Left lung (tissue), 10 donors: ENCODE measurements around the gene EXOC5. TPM values are rescaled to one million over a fixed set of nuclear protein-coding genes. Genes with fewer than 3 reads are reported as not detected.

ENCODE experiments used
- ATAC-seq: fragments of 200-7000 bp; cut with Tn5 transposase; one replicate; pipeline ENCODE4 v1.9.1; 2020; ENCODE audit warnings: moderate library complexity
- DNase-seq, 4 donors: peaks; one replicate each; pipeline ENCODE4 v3.0.0-alpha.2; 2013 to 2020
- H3K27ac ChIP-seq, 2 donors: fragments of 200-600 bp; sonication (generic) in 1 of 2; one replicate each; pipeline versions ENCODE4 v1.5.0 to v1.8.0; 2020 to 2021
- H3K27me3 ChIP-seq, 2 donors: fragments of 200-600 bp; sonication (generic) in 1 of 2; one replicate each; pipeline versions ENCODE4 v1.5.0 to v1.8.0; 2020 to 2021
- H3K36me3 ChIP-seq, 2 donors: fragments of 200-600 bp; sonication (generic) in 1 of 2; one replicate each; pipeline versions ENCODE4 v1.5.0 to v1.8.0; 2020 to 2021
- H3K4me1 ChIP-seq, 2 donors: fragments of 200-600 bp; one replicate each; pipeline ENCODE4 v1.8.0; 2021
- H3K4me3 ChIP-seq, 2 donors: fragments of 200-600 bp; sonication (generic) in 1 of 2; one replicate each; pipeline versions ENCODE4 v1.5.0 to v1.8.0; 2020 to 2021; ENCODE audit warnings: mild to moderate bottlenecking in 1 of 2
- H3K9me3 ChIP-seq, 2 donors: fragments of 200-600 bp; sonication (generic) in 1 of 2; one replicate each; pipeline versions ENCODE4 v1.5.0 to v1.8.0; 2020 to 2021
- intact Hi-C, 2 donors: fragments of 100-400 bp; cut with DNase I; formaldehyde crosslinking; loops; one replicate each; pipeline versions ENCODE4 v1.11.2 to v1.14.2; 2022
- polyA plus RNA-seq, 6 donors: library from polyadenylated mRNA; unstranded; fragments of 120-200 nt; gene quantifications; one replicate each; pipeline ENCODE4 v1.2.1, GENCODE V29; 2013; ENCODE audit not compliant: insufficient read length in 6 of 6
- total RNA-seq, 2 donors: library from RNA; stranded (reverse); fragmentation: NEBNext Ultra II Directional; extraction: Animal tissue kit (Norgen Biotek cat#: 25700); gene quantifications; one replicate each; pipeline ENCODE4 v1.2.1, GENCODE V29; 2021
- TF ChIP-seq, protein P1 (sequence below), 2 donors: fragments of 200-600 bp; sonication (generic) in 1 of 2; IDR thresholded peaks; one replicate each; pipeline versions ENCODE4 v1.5.0 to v1.8.0; 2021; ENCODE audit warnings: antibody characterized with exemption in 2 of 2
- donor health status: DM: no; HTN: yes; CAD: no.
- donor health status: DM: no; HTN: no; CAD: no.

Gene EXOC5
- total and polyA plus RNA-seq, 8 donors = 59.5 to 81.7 (median 75.9) TPM

GRCh38 chr14:57302883-57303282 lies 34.2 kb upstream of the EXOC5 start:
- H3K9me3 ChIP-seq = no peaks in the 10 kb centered on the region

DNA sequence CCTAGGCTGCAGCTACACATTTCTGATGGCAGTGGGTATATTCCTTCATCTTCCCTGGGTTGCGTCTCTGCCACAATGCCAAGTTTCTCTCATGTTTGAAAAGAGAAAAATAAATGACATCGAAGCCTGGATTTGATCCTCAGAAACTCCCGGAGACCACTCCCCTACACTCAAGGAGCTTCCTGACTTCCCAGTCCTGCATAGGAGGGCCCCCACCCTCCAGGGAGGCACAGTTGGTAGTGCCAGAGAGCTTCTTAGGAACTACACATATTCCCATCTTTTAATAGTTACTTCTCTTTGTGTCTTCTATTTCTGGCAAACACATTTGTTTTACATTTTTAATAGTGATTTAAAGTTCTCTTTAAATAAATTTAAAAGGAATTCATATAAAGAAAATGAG lies 30.8 kb upstream of the EXOC5 start:
- Histone ChIP-seq H3K36me3 (no peaks in the 10 kb centered on the region), H3K4me1 (no peaks in the 10 kb centered on the region), H3K27ac (no peak overlapping the region), H3K9me3 (no peaks in the 10 kb centered on the region), H3K27me3 (peaks cover 0 to 7% of the 10 kb centered on the region in 2 donors), H3K4me3 (no peak overlapping the region)
- DNase-seq (no peak), ATAC-seq (no peak)
- intact Hi-C loops = no loop called here
- TF ChIP-seq, protein P1, sequence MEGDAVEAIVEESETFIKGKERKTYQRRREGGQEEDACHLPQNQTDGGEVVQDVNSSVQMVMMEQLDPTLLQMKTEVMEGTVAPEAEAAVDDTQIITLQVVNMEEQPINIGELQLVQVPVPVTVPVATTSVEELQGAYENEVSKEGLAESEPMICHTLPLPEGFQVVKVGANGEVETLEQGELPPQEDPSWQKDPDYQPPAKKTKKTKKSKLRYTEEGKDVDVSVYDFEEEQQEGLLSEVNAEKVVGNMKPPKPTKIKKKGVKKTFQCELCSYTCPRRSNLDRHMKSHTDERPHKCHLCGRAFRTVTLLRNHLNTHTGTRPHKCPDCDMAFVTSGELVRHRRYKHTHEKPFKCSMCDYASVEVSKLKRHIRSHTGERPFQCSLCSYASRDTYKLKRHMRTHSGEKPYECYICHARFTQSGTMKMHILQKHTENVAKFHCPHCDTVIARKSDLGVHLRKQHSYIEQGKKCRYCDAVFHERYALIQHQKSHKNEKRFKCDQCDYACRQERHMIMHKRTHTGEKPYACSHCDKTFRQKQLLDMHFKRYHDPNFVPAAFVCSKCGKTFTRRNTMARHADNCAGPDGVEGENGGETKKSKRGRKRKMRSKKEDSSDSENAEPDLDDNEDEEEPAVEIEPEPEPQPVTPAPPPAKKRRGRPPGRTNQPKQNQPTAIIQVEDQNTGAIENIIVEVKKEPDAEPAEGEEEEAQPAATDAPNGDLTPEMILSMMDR (IDR thresholded peaks at IDR 0.05) = no peak

More at GRCh38 chr14:57302883-57303282, 34.2 kb upstream of the EXOC5 start:
- H3K27me3 ChIP-seq = peaks cover 0 to 12% of the 10 kb centered on the region in 2 donors
- no peaks in the 10 kb centered on the region for H3K4me1 ChIP-seq
- DNase-seq = no peak
- H3K27ac ChIP-seq = no peak overlapping the region
- TF ChIP-seq, protein P1 (IDR thresholded peaks at IDR 0.05) = no peak
- ATAC-seq = no peak
- no peaks in the 10 kb centered on the region for H3K36me3 ChIP-seq
- no peak overlapping the region for H3K4me3 ChIP-seq
- intact Hi-C loops = no loop called here

GRCh38 chr14:57297852-57298251 lies 29.1 kb upstream of the EXOC5 start:
- TF ChIP-seq, protein P1 (IDR thresholded peaks at IDR 0.05) = no peak
- intact Hi-C loops = no loop called here
- no peak overlapping the region for H3K27ac ChIP-seq
- no peak for ATAC-seq
- no peaks in the 10 kb centered on the region for H3K36me3 ChIP-seq
- H3K4me1 ChIP-seq = no peaks in the 10 kb centered on the region
- no peak overlapping the region for H3K4me3 ChIP-seq
- no peaks in the 10 kb centered on the region for H3K27me3 ChIP-seq
- H3K9me3 ChIP-seq = no peaks in the 10 kb centered on the region
- no peak for DNase-seq

- intact Hi-C loops = no loop called here
- Histone ChIP-seq H3K36me3 (peaks cover 0 to 7% of the 10 kb centered on the region in 2 donors), H3K27ac (no peak overlapping the region), H3K27me3 (no peaks in the 10 kb centered on the region), H3K9me3 (no peaks in the 10 kb centered on the region), H3K4me1 (no peaks in the 10 kb centered on the region), H3K4me3 (no peak overlapping the region)
- TF ChIP-seq, protein P1 (IDR thresholded peaks at IDR 0.05) = no peak
- no peak for ATAC-seq
- DNase-seq = no peak
Observed at GRCh38 chr14:57295239-57295638, 26.5 kb upstream of the EXOC5 start.

DNA sequence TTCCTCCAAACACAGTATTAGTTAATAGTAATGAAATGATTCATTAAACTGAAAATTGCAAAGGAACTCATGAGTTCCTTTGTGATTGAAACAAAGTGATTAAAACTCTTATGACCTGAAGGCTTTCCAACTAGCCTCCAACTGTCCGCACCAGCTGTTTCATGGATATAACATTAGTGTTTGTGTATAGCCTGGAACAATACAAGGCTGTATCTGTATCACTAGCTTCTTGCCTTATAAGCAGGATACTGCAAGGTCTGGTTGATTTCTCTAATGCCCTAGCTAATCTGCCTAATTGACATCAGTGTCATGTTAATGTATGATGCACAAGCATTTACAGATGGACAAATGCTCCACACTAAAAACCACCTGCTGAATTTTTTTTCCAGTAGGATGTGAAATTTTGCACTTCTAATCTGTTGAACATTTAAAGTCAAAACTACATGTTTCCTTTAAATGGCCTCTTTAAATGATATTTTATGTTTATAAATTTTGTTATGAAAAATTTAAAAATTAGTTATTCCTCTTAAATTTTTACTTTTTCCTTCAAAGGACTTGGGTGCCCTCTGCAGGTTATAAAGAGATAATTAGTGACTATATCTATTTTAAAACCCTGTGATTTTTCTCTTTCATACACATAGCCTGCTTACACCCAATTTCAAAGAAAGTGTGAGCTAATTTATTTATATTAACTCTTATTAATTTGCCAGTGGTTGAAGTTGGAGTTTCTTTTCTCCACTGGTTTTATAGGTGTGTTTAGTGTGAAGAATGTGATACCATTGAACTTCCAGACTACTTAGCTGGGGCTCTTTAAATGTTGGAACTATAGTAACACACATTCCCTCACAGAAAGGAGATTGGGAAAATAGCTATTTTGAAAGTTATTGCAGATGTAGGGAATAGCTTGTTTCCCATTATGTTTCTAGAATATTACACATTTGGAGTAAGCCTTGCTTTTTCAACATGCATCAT lies 25.4 kb upstream of the EXOC5 start:
- H3K4me1 ChIP-seq = no peaks in the 10 kb centered on the region
- H3K4me3 ChIP-seq = no peak overlapping the region
- DNase-seq (no peak), ATAC-seq (no peak)
- no peak overlapping the region for H3K27ac ChIP-seq
- H3K9me3 ChIP-seq = no peaks in the 10 kb centered on the region
- TF ChIP-seq, protein P1 (IDR thresholded peaks at IDR 0.05) = peak in 1 of 2 donors; percentile 29
- peaks cover 0 to 15% of the 10 kb centered on the region in 2 donors for H3K36me3 ChIP-seq
- intact Hi-C loops = no loop called here
- no peaks in the 10 kb centered on the region for H3K27me3 ChIP-seq
